Right lobe of liver (tissue), 6 donors: ENCODE data around the gene GJB4. TPM values are rescaled to one million over a fixed set of nuclear protein-coding genes. Genes with fewer than 3 reads are reported as not detected.

Experiments
- ATAC-seq, 4 donors: fragments of 200-7000 bp; cut with Tn5 transposase; one replicate each; pipeline ENCODE4 v1.9.1; 2020; ENCODE audit warnings: mild to moderate bottlenecking in 4 of 4, moderate library complexity in 4 of 4
- DNase-seq, 3 donors: peaks; one replicate each; pipeline ENCODE4 v3.0.0-alpha.2; 2020
- H3K27ac ChIP-seq, 3 donors: fragments of 200-600 bp; one replicate each; pipeline ENCODE4 v1.8.0; 2022
- H3K27me3 ChIP-seq, 2 donors: fragments of 200-600 bp; one replicate each; pipeline ENCODE4 v1.8.0; 2022
- H3K36me3 ChIP-seq, 4 donors: fragments of 200-600 bp; sonication (generic) in 1 of 4; one replicate each; pipeline versions ENCODE4 v1.5.1 to v1.8.0; 2017 to 2022; ENCODE audit warnings: control low read depth in 1 of 4
- H3K4me1 ChIP-seq, 4 donors: fragments of 200-600 bp; sonication (generic) in 1 of 4; one replicate each; pipeline versions ENCODE4 v1.5.1 to v1.8.0; 2017 to 2022; ENCODE audit warnings: control low read depth in 1 of 4
- H3K4me3 ChIP-seq, 3 donors: fragments of 200-600 bp; one replicate each; pipeline ENCODE4 v1.8.0; 2022
- H3K9me3 ChIP-seq, 4 donors: fragments of 200-600 bp; sonication (generic) in 1 of 4; one replicate each; pipeline versions ENCODE4 v1.5.1 to v1.8.0; 2017 to 2022; ENCODE audit warnings: control low read depth in 1 of 4
- CTCF ChIP-seq, 4 donors: fragments of 200-600 bp in 3 of 4; fragments of 450-650 bp in 1 of 4; IDR thresholded peaks; one replicate each; pipeline versions ENCODE4 v1.5.1 to v1.8.0; 2016 to 2022; ENCODE audit warnings: antibody characterized with exemption in 4 of 4, mild to moderate bottlenecking in 2 of 4
- POLR2A ChIP-seq: fragments of 450-650 bp; IDR thresholded peaks from one replicate; pipeline ENCODE4 v1.6.1; 2017; ENCODE audit warnings: antibody characterized with exemption, mild to moderate bottlenecking
- WGBS: methylation state at CpG from one replicate; pipeline ENCODE4 v1.1.6; 2018; ENCODE audit warnings: low coverage, low lambda C conversion rate; ENCODE audit not compliant: insufficient coverage; ENCODE audit errors: missing lambda C conversion rate; 5-methylcytosine and 5-hydroxymethylcytosine counted together
- intact Hi-C, 2 donors: fragments of 100-400 bp; cut with DNase I; formaldehyde crosslinking; loops; one replicate each; pipeline versions ENCODE4 v1.11.2 to v1.14.1; 2022
- total RNA-seq, 6 experiments: library from RNA; depleted of rRNA in 2 of 6; stranded (reverse); fragments of >200 nt in 2 of 6; fragmentation: NEBNext Ultra II Directional in 3 of 6; extraction: Animal tissue kit (Norgen Biotek cat#: 25700) in 3 of 6; gene quantifications; one replicate each; pipeline versions ENCODE4 v1.1.0 to v1.2.4, GENCODE V29; 2016 to 2023
- donor health status: DM: no; HTN: yes; CAD: no.
- donor health status: DM: no; HTN: no; CAD: no.
- donor health status: DM: no; HTN: no; CAD: no.
- donor health status: DM: no; HTN: yes; CAD: no.
- donor health status: DM: no; HTN: yes; CAD: no.

GJB4 gene
- total RNA-seq, 6 experiments from 2014 or later = not detected

GRCh38 chr1:34761776-34762307, 2.3 kb downstream of the GJB4 start:
- ATAC-seq (no peak), DNase-seq (no peak)
- H3K9me3 ChIP-seq = no peaks in the 10 kb centered on the region
- no peaks in the 10 kb centered on the region for H3K36me3 ChIP-seq
- H3K27ac ChIP-seq = no peak overlapping the region
- TF ChIP-seq CTCF (IDR thresholded peaks at IDR 0.05) (no peak), POLR2A (no peak)
- no peak overlapping the region for H3K4me3 ChIP-seq
- WGBS = 64% methylated on average over 4 of the region's 13 CpGs
- H3K4me1 ChIP-seq = no peaks in the 10 kb centered on the region
- no peaks in the 10 kb centered on the region for H3K27me3 ChIP-seq
- intact Hi-C loops = no loop called here

- ATAC-seq = no peak
- H3K4me3 ChIP-seq = no peak overlapping the region
These were observed 3.1 kb downstream of the GJB4 start for GRCh38 chr1:34762474-34763141.

GRCh38 chr1:34763142-34763781, 3.7 kb downstream of the GJB4 start:
- no peak for TF ChIP-seq POLR2A
- TF ChIP-seq CTCF (IDR thresholded peaks at IDR 0.05) = no peak
- no peaks in the 10 kb centered on the region for H3K27me3 ChIP-seq
- H3K4me1 ChIP-seq = no peaks in the 10 kb centered on the region
- H3K36me3 ChIP-seq = no peaks in the 10 kb centered on the region
- WGBS = 40% methylated on average over 7 of the region's 8 CpGs
- H3K4me3 ChIP-seq = no peak overlapping the region
- H3K9me3 ChIP-seq = no peaks in the 10 kb centered on the region
- DNase-seq (no peak), ATAC-seq (no peak)
- intact Hi-C loops = no loop called here
- H3K27ac ChIP-seq = no peak overlapping the region

More at GRCh38 chr1:34762474-34763141, 3.1 kb downstream of the GJB4 start:
- H3K27ac ChIP-seq = no peak overlapping the region
- no peak for DNase-seq
- H3K27me3 ChIP-seq = no peaks in the 10 kb centered on the region
- H3K9me3 ChIP-seq = no peaks in the 10 kb centered on the region
- WGBS = 41% methylated on average over 2 of the region's 7 CpGs
- TF ChIP-seq CTCF (IDR thresholded peaks at IDR 0.05) = no peak
- TF ChIP-seq POLR2A = no peak
- intact Hi-C loops = no loop called here
- no peaks in the 10 kb centered on the region for H3K4me1 ChIP-seq
- H3K36me3 ChIP-seq = no peaks in the 10 kb centered on the region

- DNase-seq (no peak), ATAC-seq (no peak)
- no peaks in the 10 kb centered on the region for H3K27me3 ChIP-seq
- no peaks in the 10 kb centered on the region for H3K9me3 ChIP-seq
- no peaks in the 10 kb centered on the region for H3K4me1 ChIP-seq
- H3K27ac ChIP-seq = no peak overlapping the region
- 66% methylated on average over 3 of the region's 3 CpGs for WGBS
- intact Hi-C loops = no loop called here
- no peak overlapping the region for H3K4me3 ChIP-seq
- no peaks in the 10 kb centered on the region for H3K36me3 ChIP-seq
- TF ChIP-seq POLR2A = no peak
- TF ChIP-seq CTCF (IDR thresholded peaks at IDR 0.05) = no peak
These were observed 9.3 kb downstream of the GJB4 start for GRCh38 chr1:34768856-34769255.
